ENCODE measurements around the gene DMXL2.

DNA sequence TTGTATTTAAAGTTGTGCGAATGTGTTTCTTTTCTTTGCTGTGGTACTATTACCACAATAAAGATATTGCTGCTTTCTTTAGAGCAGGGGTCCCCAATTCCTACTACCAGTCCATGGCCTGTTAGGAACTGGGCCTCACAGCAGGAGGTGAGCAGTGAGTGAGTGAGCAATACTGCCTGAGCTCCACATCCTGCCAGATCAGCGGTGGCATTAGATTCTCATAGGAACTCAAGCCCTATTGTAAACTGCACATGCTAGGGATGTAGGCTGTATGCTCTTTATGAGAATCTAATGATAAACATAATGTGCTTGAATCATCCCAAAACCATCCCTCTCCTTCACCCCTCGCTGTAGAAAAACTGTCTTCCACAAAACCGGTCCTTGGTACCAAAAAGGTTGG, 41.6 kb downstream of the DMXL2 start:
- TF ChIP-seq, protein P1, sequence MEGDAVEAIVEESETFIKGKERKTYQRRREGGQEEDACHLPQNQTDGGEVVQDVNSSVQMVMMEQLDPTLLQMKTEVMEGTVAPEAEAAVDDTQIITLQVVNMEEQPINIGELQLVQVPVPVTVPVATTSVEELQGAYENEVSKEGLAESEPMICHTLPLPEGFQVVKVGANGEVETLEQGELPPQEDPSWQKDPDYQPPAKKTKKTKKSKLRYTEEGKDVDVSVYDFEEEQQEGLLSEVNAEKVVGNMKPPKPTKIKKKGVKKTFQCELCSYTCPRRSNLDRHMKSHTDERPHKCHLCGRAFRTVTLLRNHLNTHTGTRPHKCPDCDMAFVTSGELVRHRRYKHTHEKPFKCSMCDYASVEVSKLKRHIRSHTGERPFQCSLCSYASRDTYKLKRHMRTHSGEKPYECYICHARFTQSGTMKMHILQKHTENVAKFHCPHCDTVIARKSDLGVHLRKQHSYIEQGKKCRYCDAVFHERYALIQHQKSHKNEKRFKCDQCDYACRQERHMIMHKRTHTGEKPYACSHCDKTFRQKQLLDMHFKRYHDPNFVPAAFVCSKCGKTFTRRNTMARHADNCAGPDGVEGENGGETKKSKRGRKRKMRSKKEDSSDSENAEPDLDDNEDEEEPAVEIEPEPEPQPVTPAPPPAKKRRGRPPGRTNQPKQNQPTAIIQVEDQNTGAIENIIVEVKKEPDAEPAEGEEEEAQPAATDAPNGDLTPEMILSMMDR (IDR thresholded peaks at IDR 0.05; ENCODE audit: borderline replicate concordance, extremely low read depth, low read length, poor library complexity, severe bottlenecking): no peak
- no peak for TF ChIP-seq EZH2 (IDR thresholded peaks at IDR 0.05; ENCODE audit: borderline replicate concordance, low read depth, low read length, severe bottlenecking)

All from DND-41 (cell line).